GM19395 (cell line): ENCODE data around the gene DPH6.
"Not testable (repeated sequence)": the region's sequence is repeated elsewhere in the genome, so short reads cannot be mapped to it uniquely, and the experiment has no call there.

ENCODE experiments used
- ATAC-seq: cut with Tn5 transposase; IDR thresholded peaks from one replicate; pipeline ENCODE4 v1.9.1; 2021; ENCODE audit warnings: mild to moderate bottlenecking, moderate library complexity; ENCODE audit not compliant: unreplicated experiment

Gene DPH6

GRCh38 chr15:35441279-35441678 lies 104.7 kb downstream of the DPH6 start:
- ATAC-seq: not testable (repeated sequence)

- ATAC-seq: no peak
Measured at GRCh38 chr15:35440265-35440664, 105.7 kb downstream of the DPH6 start.

GRCh38 chr15:35439291-35439690 lies 106.7 kb downstream of the DPH6 start:
- no peak for ATAC-seq

- no peak for ATAC-seq
Measured at GRCh38 chr15:35437157-35437556, 108.8 kb downstream of the DPH6 start.

- ATAC-seq: no peak
Measured at GRCh38 chr15:35436422-35436821, 109.5 kb downstream of the DPH6 start.

- no peak for ATAC-seq
Measured at GRCh38 chr15:35431281-35431680, 114.7 kb downstream of the DPH6 start.

GRCh38 chr15:35430301-35430700 lies 115.7 kb downstream of the DPH6 start:
- ATAC-seq: no peak

- no peak for ATAC-seq
Measured at GRCh38 chr15:35427496-35427895, 118.5 kb downstream of the DPH6 start.

- no peak for ATAC-seq
Measured at GRCh38 chr15:35427091-35427490, 118.9 kb downstream of the DPH6 start.

GRCh38 chr15:35410775-35411174 lies 135.2 kb downstream of the DPH6 start:
- ATAC-seq: no peak

- ATAC-seq: no peak
Measured at GRCh38 chr15:35399901-35400300, 146.1 kb downstream of the DPH6 start.

- ATAC-seq: no peak
Measured at GRCh38 chr15:35397027-35397426, 148.9 kb downstream of the DPH6 start.

- ATAC-seq: no peak
Measured at GRCh38 chr15:35394416-35394815, 151.5 kb downstream of the DPH6 start.

GRCh38 chr15:35393398-35393797 lies 152.6 kb downstream of the DPH6 start:
- ATAC-seq: no peak

GRCh38 chr15:35391408-35391984 lies 154.5 kb downstream of the DPH6 start:
- not testable (repeated sequence) for ATAC-seq

- ATAC-seq: no peak
Measured at GRCh38 chr15:35383506-35383905, 162.5 kb downstream of the DPH6 start.

- no peak for ATAC-seq
Measured at GRCh38 chr15:35381328-35381727, 164.6 kb downstream of the DPH6 start.

- no peak for ATAC-seq
Measured at GRCh38 chr15:35379972-35380371, 166.0 kb downstream of the DPH6 start.

GRCh38 chr15:35378454-35378853 lies 167.5 kb downstream of the DPH6 start:
- ATAC-seq: not testable (repeated sequence)

- no peak for ATAC-seq
Measured at GRCh38 chr15:35376707-35377106, 169.3 kb downstream of the DPH6 start.

- ATAC-seq: no peak
Measured at GRCh38 chr15:35374661-35375060, 171.3 kb downstream of the DPH6 start.

GRCh38 chr15:35362195-35362829 lies 183.7 kb downstream of the DPH6 start:
- no peak for ATAC-seq

GRCh38 chr15:35358824-35359223 lies 187.1 kb downstream of the DPH6 start:
- no peak for ATAC-seq
